HFFc6 (cell line): ENCODE results near the gene ASXL3. TPM values are rescaled to one million over a fixed set of nuclear protein-coding genes. Genes with fewer than 3 reads are reported as not detected.

Experiments
- DNase-seq: peaks from one replicate; pipeline ENCODE4 v3.0.0-alpha.2; 2018
- H3K27ac Mint-ChIP-seq: 2 replicates; pipeline ENCODE4 v1.8.0; 2020; ENCODE audit warnings: mild to moderate bottlenecking, mixed read lengths
- H3K27me3 Mint-ChIP-seq: 2 replicates; pipeline ENCODE4 v1.8.0; 2021; ENCODE audit warnings: mild to moderate bottlenecking, moderate library complexity, mixed read lengths; ENCODE audit not compliant: insufficient read depth
- H3K36me3 Mint-ChIP-seq: 2 replicates; pipeline ENCODE4 v1.8.0; 2021; ENCODE audit warnings: low read depth, mixed read lengths
- H3K4me1 Mint-ChIP-seq: 2 replicates; pipeline ENCODE4 v1.8.0; 2020; ENCODE audit warnings: low read depth, mixed read lengths
- H3K4me3 Mint-ChIP-seq: 2 replicates; pipeline ENCODE4 v1.8.0; 2020; ENCODE audit warnings: mild to moderate bottlenecking, moderate library complexity, mixed read lengths
- H3K9me3 Mint-ChIP-seq: 2 replicates; pipeline ENCODE4 v1.8.0; 2020; ENCODE audit warnings: mild to moderate bottlenecking, mixed read lengths
- CTCF ChIP-seq: fragments of 200-600 bp; sonication (generic); IDR thresholded peaks from 2 replicates; pipeline ENCODE4 v1.5.0; 2021; ENCODE audit warnings: antibody characterized with exemption, mild to moderate bottlenecking
- total RNA-seq, 6 experiments: library from RNA; stranded (reverse); fragmentation: NEBNext Ultra II Directional; extraction: Animal tissue kit (Norgen Biotek cat#: 25700); gene quantifications; 2 replicates in 1 of 6; 3 replicates in 5 of 6; pipeline ENCODE4 v1.2.3, GENCODE V29; 2021

The ASXL3 gene
- total RNA-seq, 6 experiments from 2014 or later: not detected

DNA sequence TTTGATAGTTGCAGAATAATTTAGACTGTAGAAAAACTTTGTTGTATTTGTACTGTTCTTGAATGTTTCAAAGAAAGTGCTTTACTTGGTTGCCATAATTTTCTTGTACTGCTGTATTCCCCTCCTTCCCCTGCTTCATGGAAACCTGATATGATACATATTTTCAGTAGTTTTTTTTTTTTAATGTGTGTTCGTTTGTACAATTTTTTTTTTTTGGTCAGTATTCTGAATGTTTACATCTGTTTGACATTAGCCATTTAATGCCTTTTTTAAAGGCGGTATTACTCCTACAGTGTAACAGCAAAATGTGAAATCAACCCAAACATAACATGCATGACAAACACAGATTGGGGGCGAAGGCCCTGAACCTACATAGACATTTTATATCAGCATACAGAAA is 172.3 kb downstream of the ASXL3 start:
- no peak for DNase-seq
- no peaks in the 10 kb centered on the region for H3K27me3 Mint-ChIP-seq
- peaks cover 15% of the 10 kb centered on the region for H3K9me3 Mint-ChIP-seq
- H3K4me1 Mint-ChIP-seq: no peaks in the 10 kb centered on the region
- H3K27ac Mint-ChIP-seq: no peak overlapping the region
- TF ChIP-seq CTCF: no peak
- no peaks in the 10 kb centered on the region for H3K36me3 Mint-ChIP-seq
- no peak overlapping the region for H3K4me3 Mint-ChIP-seq

GRCh38 chr18:33751613-33752221 is 173.7 kb downstream of the ASXL3 start:
- no peak overlapping the region for H3K27ac Mint-ChIP-seq
- TF ChIP-seq CTCF: peak; percentile 70
- H3K36me3 Mint-ChIP-seq: no peaks in the 10 kb centered on the region
- no peak for DNase-seq
- H3K9me3 Mint-ChIP-seq: peaks cover 13% of the 10 kb centered on the region
- H3K27me3 Mint-ChIP-seq: no peaks in the 10 kb centered on the region
- no peak overlapping the region for H3K4me3 Mint-ChIP-seq
- no peaks in the 10 kb centered on the region for H3K4me1 Mint-ChIP-seq

GRCh38 chr18:33755391-33755790 is 177.4 kb downstream of the ASXL3 start:
- H3K27ac Mint-ChIP-seq: no peak overlapping the region
- H3K4me3 Mint-ChIP-seq: no peak overlapping the region
- H3K9me3 Mint-ChIP-seq: peaks cover 13% of the 10 kb centered on the region

GRCh38 chr18:33755931-33756560 is 178.0 kb downstream of the ASXL3 start:
- Mint-ChIP-seq H3K27me3 (no peaks in the 10 kb centered on the region), H3K27ac (no peak overlapping the region), H3K9me3 (peaks cover 13% of the 10 kb centered on the region)

More at GRCh38 chr18:33755391-33755790, 177.4 kb downstream of the ASXL3 start:
- DNase-seq: no peak
- TF ChIP-seq CTCF: no peak
- Mint-ChIP-seq H3K4me1 (no peaks in the 10 kb centered on the region), H3K36me3 (no peaks in the 10 kb centered on the region), H3K27me3 (no peaks in the 10 kb centered on the region)

GRCh38 chr18:33757037-33757436 is 179.0 kb downstream of the ASXL3 start:
- no peak for DNase-seq
- Mint-ChIP-seq H3K27ac (no peak overlapping the region), H3K36me3 (no peaks in the 10 kb centered on the region), H3K27me3 (no peaks in the 10 kb centered on the region), H3K9me3 (peaks cover 13% of the 10 kb centered on the region), H3K4me1 (no peaks in the 10 kb centered on the region), H3K4me3 (no peak overlapping the region)
- no peak for TF ChIP-seq CTCF

More at GRCh38 chr18:33755931-33756560, 178.0 kb downstream of the ASXL3 start:
- TF ChIP-seq CTCF: no peak
- Mint-ChIP-seq H3K4me3 (no peak overlapping the region), H3K36me3 (no peaks in the 10 kb centered on the region), H3K4me1 (no peaks in the 10 kb centered on the region)
- DNase-seq: peak; percentile 1
